NCI-H526 treated with DMSO at 0.1 percent for 48 hours (cell line): ENCODE measurements around the gene PAN3.
"Not testable (repeated sequence)": the region's sequence is repeated elsewhere in the genome, so short reads cannot be mapped to it uniquely, and the experiment has no call there.

Source experiments
- DNase-seq: peaks from one replicate; lab custom pipeline; 2025; lab: John Stamatoyannopoulos, UW

The PAN3 gene

DNA sequence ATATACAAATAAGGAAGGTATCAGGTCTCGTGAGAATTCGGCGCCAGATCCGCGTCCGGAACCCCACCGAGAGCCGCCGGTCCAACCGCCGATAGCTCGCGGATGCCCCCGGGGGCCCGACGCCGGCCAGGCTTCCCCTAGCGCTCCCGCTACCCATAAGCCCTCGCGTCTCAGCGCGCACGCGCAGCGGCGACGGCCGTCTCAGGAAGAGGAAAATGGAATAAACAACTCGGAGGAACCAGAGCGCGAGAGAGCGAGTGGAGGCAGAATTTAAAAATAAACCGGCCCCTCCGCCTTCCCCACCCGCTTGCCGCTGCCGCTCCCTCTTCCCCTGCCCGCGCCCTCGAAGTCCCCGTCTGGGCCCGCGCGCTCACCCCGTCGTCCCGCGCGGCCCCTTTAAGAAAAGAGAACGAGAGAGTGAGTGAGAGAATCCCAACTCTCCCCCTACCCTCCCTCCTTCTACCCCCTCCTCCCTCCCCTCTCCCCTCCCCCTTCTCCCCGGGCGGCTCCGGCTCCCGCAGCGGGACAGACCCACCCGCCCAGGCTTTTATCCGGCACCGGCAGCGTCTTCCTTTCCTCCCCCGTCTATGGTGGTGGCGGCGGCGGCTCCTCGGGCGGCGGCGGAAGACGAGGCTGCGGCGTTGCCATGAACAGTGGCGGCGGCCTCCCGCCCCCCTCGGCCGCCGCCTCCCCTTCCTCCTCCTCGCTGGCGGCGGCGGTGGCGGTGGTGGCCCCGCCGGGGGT is at the start of gene PAN3:
Gene PAN3 (plus strand): TSS at position 534 of the 744 bp plus-strand sequence. CDS start 113 bp downstream, at position 647.
- peak; percentile 90 for DNase-seq

- no peak for DNase-seq
Observed at GRCh38 chr13:28089065-28089464, 49.3 kb upstream of the PAN3 start.

DNA sequence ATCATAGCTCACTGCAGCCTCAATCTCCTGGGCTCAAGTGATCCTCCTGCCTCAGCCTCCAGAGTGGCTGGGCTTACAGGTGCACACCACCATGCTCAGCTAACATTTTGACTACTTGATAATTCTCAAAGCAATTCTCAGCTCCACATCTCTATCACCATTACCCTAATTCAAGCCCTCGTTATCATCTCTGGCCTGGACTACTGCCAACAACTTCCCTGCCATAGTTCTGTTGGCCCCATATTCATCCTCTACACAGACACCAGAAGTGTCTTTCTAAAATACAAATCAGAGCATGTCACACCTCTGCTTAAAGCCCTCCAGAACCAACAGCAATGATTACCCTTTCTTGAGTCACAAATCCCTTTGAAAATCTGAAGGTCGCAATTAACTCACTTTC is 45.9 kb upstream of the PAN3 start:
- no peak for DNase-seq

DNA sequence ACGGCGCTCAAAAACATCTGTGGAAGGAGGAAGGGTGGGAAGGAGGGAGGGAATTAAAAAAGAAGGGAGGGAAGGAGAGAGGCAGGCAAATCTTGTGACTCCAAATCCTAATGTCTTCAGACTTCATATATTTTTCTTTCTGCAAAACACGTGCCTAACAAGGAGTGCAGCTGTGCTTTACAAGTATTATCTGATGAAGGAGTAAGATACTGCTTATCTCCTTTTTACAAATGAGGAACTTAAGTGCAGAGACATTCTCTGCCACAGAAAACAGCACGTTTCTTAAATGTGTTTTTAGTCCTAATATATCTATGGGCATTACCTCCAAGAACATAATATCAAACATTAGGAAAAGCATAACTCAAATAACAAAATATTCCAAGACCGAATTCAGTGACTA is 44.5 kb upstream of the PAN3 start:
- DNase-seq, result no peak

DNA sequence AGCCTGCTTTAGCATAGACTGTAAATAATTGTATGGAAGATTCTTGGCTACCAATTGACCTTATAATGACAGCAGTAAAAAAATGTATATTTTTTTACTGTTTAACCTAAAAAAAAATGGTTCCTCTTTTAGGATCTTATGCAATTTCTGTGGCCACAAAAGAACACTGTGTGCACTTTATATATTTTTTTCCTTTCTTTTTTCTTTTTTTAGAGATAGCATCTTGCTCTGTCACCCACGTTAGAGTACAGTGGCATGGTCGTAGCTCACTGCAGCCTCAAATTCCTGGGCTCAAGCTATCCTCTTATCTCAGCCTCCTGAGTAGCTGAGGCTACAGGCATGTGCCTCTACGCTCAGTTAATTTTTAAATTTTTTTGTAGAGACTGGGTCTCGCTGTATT is 44.0 kb upstream of the PAN3 start:
- no peak for DNase-seq

GRCh38 chr13:28097503-28097902 is 40.8 kb upstream of the PAN3 start:
- DNase-seq, result no peak

DNA sequence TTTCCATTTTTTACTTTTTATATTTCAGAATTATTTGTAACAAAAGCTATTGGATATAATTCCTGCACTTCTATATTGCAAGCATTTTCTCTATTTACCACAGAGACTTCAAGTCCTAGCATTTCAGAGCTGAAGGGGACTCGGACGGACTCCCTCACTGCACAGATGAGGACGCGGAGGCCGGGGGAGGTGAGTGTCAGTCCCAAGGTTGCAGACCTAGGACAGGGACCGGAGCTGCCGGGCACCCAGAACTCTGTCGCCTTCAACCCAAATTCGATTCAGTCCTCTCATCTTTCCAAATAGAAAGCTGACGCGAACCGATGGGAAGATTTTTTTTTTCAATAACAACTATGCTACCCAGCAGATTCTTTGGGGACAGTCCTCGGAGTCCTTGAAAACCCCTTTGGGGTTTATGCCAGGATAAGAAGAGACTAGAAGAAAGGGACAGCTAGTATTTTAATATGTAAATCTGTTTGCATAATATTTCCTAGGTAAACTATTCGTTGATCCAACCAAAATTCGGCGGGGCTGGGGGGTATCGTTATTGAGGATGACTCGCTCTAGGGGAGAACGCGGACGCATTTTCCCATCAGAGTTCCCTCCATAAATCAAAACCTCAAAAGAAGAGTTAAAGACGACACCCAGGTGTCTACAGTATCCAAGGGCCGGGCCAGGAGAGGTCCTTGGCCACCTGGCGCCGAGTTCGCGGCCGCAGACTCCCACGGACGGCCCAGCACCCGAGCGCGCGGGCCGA is 38.8 kb upstream of the PAN3 start:
- DNase-seq, result no peak

- peak; percentile 89 for DNase-seq
Observed at GRCh38 chr13:28100150-28101121, 37.9 kb upstream of the PAN3 start, which contains the start of gene FLT3. Gene FLT3, minus strand, starts transcription at chr13:28100576. Its CDS starts 66 bp downstream, at chr13:28100510.

DNA sequence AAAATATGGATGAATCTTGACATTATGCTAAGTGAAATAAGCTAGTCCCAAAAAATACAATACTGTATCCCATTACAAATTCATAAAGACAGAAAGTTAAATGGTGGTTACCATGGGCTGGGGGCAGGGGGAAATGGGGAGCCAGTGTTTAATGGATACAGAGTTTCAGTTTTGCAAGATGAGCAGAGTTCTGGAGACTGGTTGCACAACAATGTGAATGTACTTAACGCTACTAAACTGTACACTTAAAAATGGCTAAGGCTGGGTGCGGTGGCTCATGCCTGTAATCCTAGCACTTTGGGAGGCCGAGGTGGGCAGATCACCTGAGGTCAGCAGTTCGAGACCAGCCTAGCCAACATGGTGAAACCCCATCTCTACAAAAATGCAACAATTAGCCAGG is 36.5 kb upstream of the PAN3 start:
- not testable (repeated sequence) for DNase-seq

DNA sequence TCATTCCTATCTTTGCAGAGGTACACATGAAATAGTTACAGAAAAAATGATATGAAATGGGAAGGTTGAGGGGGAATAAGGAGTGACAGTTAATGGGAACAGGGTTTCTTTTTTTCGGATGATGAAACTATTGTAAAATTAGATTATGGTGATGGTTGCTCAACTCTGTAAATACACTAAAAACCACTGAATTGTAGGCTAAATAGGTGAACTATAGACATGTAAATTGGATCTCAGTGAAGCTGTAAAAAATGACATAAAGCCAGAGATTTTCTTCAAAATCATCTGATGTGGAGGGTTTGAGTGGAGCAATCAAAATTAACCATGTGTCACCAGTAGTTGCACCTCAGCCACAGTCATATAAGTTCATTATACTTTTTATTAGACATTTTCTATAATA is 31.4 kb upstream of the PAN3 start:
- DNase-seq, result no peak

- DNase-seq, result no peak
Observed at GRCh38 chr13:28110414-28110813, 27.9 kb upstream of the PAN3 start.

- DNase-seq, result no peak
Observed at GRCh38 chr13:28116736-28117135, 21.6 kb upstream of the PAN3 start.

DNA sequence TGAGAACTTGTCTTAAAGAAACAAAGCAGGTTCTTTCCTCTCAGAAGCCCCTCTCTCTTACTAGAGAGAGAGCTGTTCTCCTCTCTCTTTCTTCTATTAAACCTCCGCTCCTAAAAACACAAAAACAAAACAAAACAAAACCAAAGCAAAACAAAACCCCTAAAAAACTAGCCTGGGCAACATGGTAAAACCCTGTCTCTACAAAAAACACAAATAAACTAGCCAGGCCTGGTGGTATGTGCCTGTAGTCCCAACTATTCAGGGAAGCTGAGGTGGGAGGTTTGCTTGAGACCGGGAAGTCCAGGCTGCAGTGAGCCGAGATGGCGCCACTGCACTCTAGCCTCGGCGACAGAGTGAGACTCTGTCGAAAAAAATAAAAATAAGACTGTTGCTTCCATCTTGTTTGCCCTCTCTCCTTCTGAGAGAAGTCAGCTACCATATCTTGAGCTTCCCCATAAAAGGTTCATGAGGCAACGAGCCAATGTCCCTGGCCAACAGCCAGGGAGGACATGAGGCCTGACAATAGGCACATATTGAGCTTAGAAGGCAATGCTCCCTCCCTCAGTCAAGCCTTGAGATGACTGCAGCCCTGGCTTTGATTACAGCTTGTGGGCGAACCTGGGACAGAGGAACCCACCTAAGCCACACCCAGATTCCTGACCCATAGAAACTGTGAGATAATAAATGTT is 20.5 kb upstream of the PAN3 start:
- DNase-seq, result no peak

GRCh38 chr13:28120317-28120716 is 18.0 kb upstream of the PAN3 start:
- no peak for DNase-seq

- no peak for DNase-seq
Observed at GRCh38 chr13:28121224-28121623, 17.1 kb upstream of the PAN3 start.

- DNase-seq, result no peak
Observed at GRCh38 chr13:28128030-28128429, 10.3 kb upstream of the PAN3 start.

GRCh38 chr13:28128926-28129325 is 9.4 kb upstream of the PAN3 start:
- no peak for DNase-seq

- DNase-seq, result no peak
Observed at GRCh38 chr13:28129911-28130693, 8.2 kb upstream of the PAN3 start.

DNA sequence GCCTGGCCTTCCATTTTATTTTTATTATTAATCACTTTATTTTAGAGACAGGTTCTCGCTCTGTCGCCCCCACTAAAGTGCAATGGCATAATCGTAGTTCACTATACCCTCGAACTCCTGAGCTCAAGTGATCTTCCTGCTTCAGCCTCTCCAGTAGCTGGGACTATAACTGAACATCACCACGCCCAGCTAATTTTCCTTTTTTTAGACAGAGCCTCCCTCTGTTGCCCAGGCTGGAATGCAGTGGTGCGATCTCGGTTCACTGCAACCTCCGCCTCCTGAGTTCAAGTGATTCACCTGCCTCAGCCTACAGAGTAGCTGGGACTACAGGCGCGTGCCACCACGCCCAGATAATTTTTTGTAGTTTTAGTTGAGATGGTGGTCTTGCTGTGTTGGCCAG is 6.7 kb upstream of the PAN3 start:
- no peak for DNase-seq

GRCh38 chr13:28136916-28137315 is 1.4 kb upstream of the PAN3 start:
- no peak for DNase-seq

GRCh38 chr13:28137596-28137995 is 749 bp upstream of the PAN3 start:
- DNase-seq, result no peak
